Endodermal cell (in vitro differentiated cells): Measurements from ENCODE around the gene FCRLB. TPM values are rescaled to one million over a fixed set of nuclear protein-coding genes. Genes with fewer than 3 reads are reported as not detected.

Source experiments
- DNase-seq: peaks from one replicate; pipeline ENCODE4 v3.0.0-alpha.2; 2017
- H3K27ac ChIP-seq: 2 replicates; pipeline ENCODE4 v1.5.1; 2013; ENCODE audit warnings: mild to moderate bottlenecking, low read depth, low read length, moderate library complexity
- H3K27me3 ChIP-seq: 2 replicates; pipeline ENCODE4 v1.6.1; 2013; ENCODE audit warnings: mild to moderate bottlenecking, low read length, moderate library complexity; ENCODE audit not compliant: insufficient read depth, control insufficient read depth, poor library complexity, severe bottlenecking
- H3K36me3 ChIP-seq: 2 replicates; pipeline ENCODE4 v1.7.0; 2013; ENCODE audit warnings: mild to moderate bottlenecking, low read length, moderate library complexity; ENCODE audit not compliant: control insufficient read depth, insufficient read depth
- H3K4me1 ChIP-seq: one replicate; pipeline ENCODE4 v1.7.0; 2013; ENCODE audit warnings: low read length; ENCODE audit not compliant: control insufficient read depth, insufficient read depth
- H3K4me3 ChIP-seq: 2 replicates; pipeline ENCODE4 v1.5.1; 2013; ENCODE audit warnings: mild to moderate bottlenecking, low read length, moderate library complexity
- H3K9ac ChIP-seq: 2 replicates; pipeline ENCODE4 v1.6.1; 2013; ENCODE audit warnings: mild to moderate bottlenecking, low read length, moderate library complexity; ENCODE audit not compliant: poor library complexity, severe bottlenecking; ENCODE audit errors: extremely low read depth
- H3K9me3 ChIP-seq: 2 replicates; pipeline ENCODE4 v1.6.1; 2013; ENCODE audit warnings: mild to moderate bottlenecking, low read length, moderate library complexity; ENCODE audit not compliant: control insufficient read depth
- H3K27ac Mint-ChIP-seq: 2 replicates; pipeline ENCODE4 v1.8.0; 2020; ENCODE audit warnings: mixed read lengths
- H3K27me3 Mint-ChIP-seq: 2 replicates; pipeline ENCODE4 v1.8.0; 2021; ENCODE audit warnings: mild to moderate bottlenecking, mixed read lengths; ENCODE audit not compliant: insufficient read depth
- H3K36me3 Mint-ChIP-seq: 2 replicates; pipeline ENCODE4 v1.8.0; 2020; ENCODE audit warnings: low read depth, mixed read lengths
- H3K4me1 Mint-ChIP-seq: 2 replicates; pipeline ENCODE4 v1.8.0; 2020; ENCODE audit warnings: mixed read lengths
- H3K4me3 Mint-ChIP-seq: 2 replicates; pipeline ENCODE4 v1.8.0; 2020; ENCODE audit warnings: mild to moderate bottlenecking, moderate library complexity, mixed read lengths
- H3K9me3 Mint-ChIP-seq: 2 replicates; pipeline ENCODE4 v1.8.0; 2020; ENCODE audit warnings: mild to moderate bottlenecking, mixed read lengths
- CTCF ChIP-seq: fragments of 200-600 bp; sonication (generic); conservative IDR thresholded peaks from 2 replicates; pipeline ENCODE4 v1.5.0; 2021; ENCODE audit warnings: antibody characterized with exemption, mild to moderate bottlenecking
- WGBS, 2 experiments: methylation state at CpG; one replicate each; pipeline versions ENCODE4 v1.1.5 to v1.1.7; 2013; ENCODE audit warnings: missing lambda C conversion rate in 2 of 2, mixed read lengths in 1 of 2; ENCODE audit not compliant: insufficient coverage in 1 of 2, insufficient read length in 1 of 2; 5-methylcytosine and 5-hydroxymethylcytosine counted together
- total RNA-seq, 2 donors: library from RNA; stranded (reverse); fragmentation: NEBNext Ultra II Directional in 1 of 2; extraction: Animal tissue kit (Norgen Biotek cat#: 25700) in 1 of 2; gene quantifications; 2 replicates in 1 of 2; 3 replicates in 1 of 2; pipeline ENCODE4 v1.2.1, GENCODE V29; 2021

FCRLB gene
- total RNA-seq, 2 donors from 2014 or later: 0.22 to 0.51 TPM

- 81 to 92% methylated on average over 3 to 4 of the region's 4 CpGs for WGBS, 2 experiments
- DNase-seq: no peak
These were observed 52.4 kb downstream of the FCRLB start for GRCh38 chr1:161773791-161774190.

GRCh38 chr1:161777261-161777660 lies 55.9 kb downstream of the FCRLB start:
- Histone ChIP-seq H3K27me3 (no peaks in the 10 kb centered on the region), H3K4me3 (no peak overlapping the region), H3K9me3 (no peaks in the 10 kb centered on the region), H3K36me3 (peaks cover 13% of the 10 kb centered on the region), H3K27ac (no peak overlapping the region), H3K4me1 (no peaks in the 10 kb centered on the region), H3K9ac (no peak overlapping the region)
- no peak for TF ChIP-seq CTCF
- H3K4me3 Mint-ChIP-seq: no peak overlapping the region
- DNase-seq: no peak
- no peaks in the 10 kb centered on the region for H3K9me3 Mint-ChIP-seq
- no peaks in the 10 kb centered on the region for H3K36me3 Mint-ChIP-seq
- no peak overlapping the region for H3K27ac Mint-ChIP-seq
- no peaks in the 10 kb centered on the region for H3K27me3 Mint-ChIP-seq
- H3K4me1 Mint-ChIP-seq: no peaks in the 10 kb centered on the region
- 94 to 100% methylated on average over 2 of the region's 2 CpGs for WGBS, 2 experiments

More at GRCh38 chr1:161773791-161774190, 52.4 kb downstream of the FCRLB start:
- Histone ChIP-seq H3K27ac (no peak overlapping the region), H3K4me1 (no peaks in the 10 kb centered on the region), H3K9ac (no peak overlapping the region), H3K36me3 (peaks cover 1% of the 10 kb centered on the region), H3K9me3 (no peaks in the 10 kb centered on the region), H3K4me3 (no peak overlapping the region), H3K27me3 (no peaks in the 10 kb centered on the region)
- Mint-ChIP-seq H3K27ac (no peak overlapping the region), H3K36me3 (no peaks in the 10 kb centered on the region), H3K9me3 (no peaks in the 10 kb centered on the region), H3K27me3 (no peaks in the 10 kb centered on the region), H3K4me3 (no peak overlapping the region), H3K4me1 (no peaks in the 10 kb centered on the region)
- no peak for TF ChIP-seq CTCF

Other genes starting within 250 kb of the FCRLB start
- gene FCGR2A, start 216.1 kb upstream of the FCRLB start, total RNA-seq: not detected
- gene HSPA6, start 197.0 kb upstream of the FCRLB start, total RNA-seq: not detected
- gene FCGR3A, start 171.7 kb upstream of the FCRLB start, total RNA-seq: not detected
- gene FCGR3B, start 90.4 kb upstream of the FCRLB start, total RNA-seq: not detected
- gene FCGR2B, start 58.4 kb upstream of the FCRLB start, total RNA-seq: not detected
- not detected for gene FCRLA, start 14.3 kb upstream of the FCRLB start, total RNA-seq
- gene DUSP12, start 28.2 kb downstream of the FCRLB start, total RNA-seq: 10 to 100 TPM; 26.2 to 28.9 TPM
- 10 to 100 TPM; 14.4 to 19.8 TPM for gene ATF6, start 44.8 kb downstream of the FCRLB start, total RNA-seq